GM23338 (cell line): Measurements from ENCODE around the gene EP300. TPM values are rescaled to one million over a fixed set of nuclear protein-coding genes. Genes with fewer than 3 reads are reported as not detected.
A peak's percentile ranks its signal among the peaks of the same experiment; 100 is the strongest.

ENCODE experiments used
- ATAC-seq: fragments of 200-7000 bp; cut with Tn5 transposase; 3 replicates; pipeline ENCODE4 v1.9.1; 2020
- DNase-seq: peaks from one replicate; pipeline ENCODE4 v3.0.0-alpha.2; 2015; ENCODE audit warnings: low spot score
- H2AFZ ChIP-seq: fragments of 200-600 bp; sonication (generic); 2 replicates; pipeline ENCODE4 v1.8.0; 2016; ENCODE audit warnings: antibody characterized with exemption, mild to moderate bottlenecking, moderate library complexity
- H3F3A ChIP-seq: fragments of 200-600 bp; sonication (generic); replicated peaks from 2 replicates; pipeline ENCODE4 v1.8.0; 2017; ENCODE audit warnings: antibody characterized with exemption, mixed run types, low read depth
- H3K27ac ChIP-seq: fragments of 200-600 bp; sonication (generic); 2 replicates; pipeline ENCODE4 v1.6.1; 2016; ENCODE audit warnings: low read depth
- H3K27me3 ChIP-seq: fragments of 200-600 bp; sonication (generic); 2 replicates; pipeline ENCODE4 v1.8.0; 2016; ENCODE audit warnings: mild to moderate bottlenecking, mixed run types, moderate library complexity; ENCODE audit not compliant: insufficient read depth
- H3K36me3 ChIP-seq: fragments of 200-600 bp; sonication (generic); 2 replicates; pipeline ENCODE4 v1.8.0; 2016; ENCODE audit warnings: mild to moderate bottlenecking; ENCODE audit not compliant: insufficient read depth
- H3K4me1 ChIP-seq: fragments of 200-600 bp; sonication (generic); 2 replicates; pipeline ENCODE4 v1.8.0; 2016; ENCODE audit warnings: mild to moderate bottlenecking, moderate library complexity; ENCODE audit not compliant: insufficient read depth
- H3K4me2 ChIP-seq: fragments of 200-600 bp; sonication (generic); 2 replicates; pipeline ENCODE4 v1.7.1; 2017; ENCODE audit warnings: mixed run types
- H3K4me3 ChIP-seq: fragments of 200-600 bp; sonication (generic); 2 replicates; pipeline ENCODE4 v1.6.1; 2016; ENCODE audit warnings: mixed run types
- H3K79me2 ChIP-seq: fragments of 200-600 bp; sonication (generic); replicated peaks from 2 replicates; pipeline ENCODE4 v1.8.0; 2017; ENCODE audit warnings: mild to moderate bottlenecking; ENCODE audit not compliant: insufficient read depth
- H3K9me2 ChIP-seq: fragments of 200-600 bp; sonication (generic); 2 replicates; pipeline ENCODE4 v1.8.0; 2017; ENCODE audit not compliant: insufficient read depth
- H4K20me1 ChIP-seq: fragments of 200-600 bp; sonication (generic); replicated peaks from 2 replicates; pipeline ENCODE4 v1.8.0; 2017; ENCODE audit warnings: mild to moderate bottlenecking; ENCODE audit not compliant: insufficient read depth
- H3K27ac Mint-ChIP-seq: 2 replicates; pipeline ENCODE4 v1.8.0; 2020; ENCODE audit warnings: inconsistent platforms, mild to moderate bottlenecking, moderate library complexity, mixed read lengths
- H3K27me3 Mint-ChIP-seq: 3 replicates; pipeline ENCODE4 v1.8.0; 2022; ENCODE audit warnings: low read depth, mild to moderate bottlenecking, moderate library complexity, mixed read lengths, inconsistent platforms; ENCODE audit not compliant: insufficient read depth, poor library complexity
- H3K36me3 Mint-ChIP-seq: 3 replicates; pipeline ENCODE4 v1.8.0; 2021; ENCODE audit warnings: low read depth, mild to moderate bottlenecking, inconsistent platforms, moderate library complexity, mixed read lengths
- H3K4me1 Mint-ChIP-seq: 3 replicates; pipeline ENCODE4 v1.8.0; 2020; ENCODE audit warnings: mild to moderate bottlenecking, inconsistent platforms, mixed read lengths
- H3K4me3 Mint-ChIP-seq: 3 replicates; pipeline ENCODE4 v1.8.0; 2021; ENCODE audit warnings: moderate library complexity, mild to moderate bottlenecking, inconsistent platforms, mixed read lengths
- H3K9me3 Mint-ChIP-seq: 3 replicates; pipeline ENCODE4 v1.8.0; 2020; ENCODE audit warnings: moderate library complexity, mild to moderate bottlenecking, inconsistent platforms, mixed read lengths
- CTCF ChIP-seq, 2 experiments: fragments of 200-600 bp in 1 of 2; sonication (generic) in 1 of 2; conservative IDR thresholded peaks; 2 replicates each; pipeline versions ENCODE4 v1.5.1 to v1.6.1; 2016 to 2017; ENCODE audit warnings: antibody characterized with exemption in 2 of 2, low read depth in 2 of 2, mild to moderate bottlenecking in 2 of 2, moderate library complexity in 1 of 2
- ETS1 ChIP-seq: IDR thresholded peaks from 2 replicates; pipeline ENCODE4 v1.6.1; 2016; ENCODE audit warnings: antibody characterized with exemption
- EZH2 ChIP-seq: fragments of 200-600 bp; sonication (generic); IDR thresholded peaks from one replicate; pipeline ENCODE4 v1.8.0; 2017; ENCODE audit warnings: antibody characterized with exemption, mild to moderate bottlenecking, low read depth; ENCODE audit not compliant: unreplicated experiment
- EZH2phosphoT487 ChIP-seq: fragments of 200-600 bp; sonication (generic); IDR thresholded peaks from one replicate; pipeline ENCODE4 v1.8.1; 2018; ENCODE audit warnings: antibody characterized with exemption; ENCODE audit not compliant: unreplicated experiment
- JUNB ChIP-seq: IDR thresholded peaks from one replicate; pipeline ENCODE4 v1.6.1; 2016; ENCODE audit warnings: antibody characterized with exemption; ENCODE audit not compliant: unreplicated experiment
- NANOG ChIP-seq: IDR thresholded peaks from 2 replicates; pipeline ENCODE4 v1.6.1; 2016; ENCODE audit warnings: antibody characterized with exemption, borderline replicate concordance
- POLR2AphosphoS5 ChIP-seq: IDR thresholded peaks from 2 replicates; pipeline ENCODE4 v1.6.1; 2016; ENCODE audit warnings: antibody characterized with exemption, low read depth
- REST ChIP-seq: IDR thresholded peaks from one replicate; pipeline ENCODE4 v1.6.1; 2018; ENCODE audit warnings: antibody characterized with exemption; ENCODE audit not compliant: unreplicated experiment
- ZNF114 ChIP-seq: fragments of 250-450 bp; sonication (Bioruptor Pico); IDR thresholded peaks from 2 replicates; pipeline ENCODE4 v1.5.0; 2020; ENCODE audit warnings: mild to moderate bottlenecking, moderate library complexity
- ZNF331 ChIP-seq: fragments of 250-450 bp; sonication (Bioruptor Pico); IDR thresholded peaks from 2 replicates; pipeline ENCODE4 v1.5.0; 2020; ENCODE audit warnings: low read depth, mild to moderate bottlenecking, moderate library complexity
- ZNF462 ChIP-seq: fragments of 250-450 bp; sonication (Bioruptor Pico); IDR thresholded peaks from 2 replicates; pipeline ENCODE4 v1.5.0; 2020; ENCODE audit warnings: mild to moderate bottlenecking, moderate library complexity
- polyA plus RNA-seq: library from polyadenylated mRNA; unstranded; fragments of >200 nt; fragmentation: Nextera tagmentation; extraction: Ambion mirVana; gene quantifications from 2 replicates; pipeline ENCODE4 v1.2.1, GENCODE V29; 2016
- total RNA-seq: library from RNA; depleted of rRNA; stranded (reverse); fragments of >200 nt; shearing (Covaris generic); gene quantifications from 2 replicates; pipeline ENCODE4 v1.2.3, GENCODE V29; 2014

The EP300 gene
- total and polyA plus RNA-seq, 2 experiments from 2014 or later: 40.7 to 129 TPM

GRCh38 chr22:41117127-41117965 is 25.0 kb downstream of the EP300 start (continued):
- TF ChIP-seq ZNF114 (CRISPR knock-in tag): no peak
- no peak for TF ChIP-seq JUNB
- no peak for TF ChIP-seq ETS1
- TF ChIP-seq NANOG: no peak
- TF ChIP-seq ZNF331 (CRISPR knock-in tag): no peak
- TF ChIP-seq POLR2AphosphoS5: no peak

- Mint-ChIP-seq H3K4me1 (no peaks in the 10 kb centered on the region; the same call in 1 of the 3 replicates), H3K9me3 (no peaks in the 10 kb centered on the region), H3K4me3 (no peak overlapping the region), H3K27ac (no peak overlapping the region), H3K36me3 (peaks cover 68% of the 10 kb centered on the region), H3K27me3 (peaks cover 8% of the 10 kb centered on the region)
- H3K9me2 ChIP-seq: no peaks in the 10 kb centered on the region
- 0 out of 2 replicates have a peak overlapping the region, but pooled peaks have one; percentile 36 for H3K27ac ChIP-seq
- peaks cover 42% of the 10 kb centered on the region for H3K36me3 ChIP-seq
- H3K4me3 ChIP-seq: no peak overlapping the region
- H3K4me2 ChIP-seq: no peak overlapping the region
- H4K20me1 ChIP-seq: peaks cover 81% of the 10 kb centered on the region
- no peaks in the 10 kb centered on the region; the same call in 1 of the 2 replicates for H3K4me1 ChIP-seq
- H2AFZ ChIP-seq: no peak overlapping the region
- H3K79me2 ChIP-seq: peaks cover 90% of the 10 kb centered on the region
- DNase-seq (no peak), ATAC-seq (no peak)
- H3F3A ChIP-seq: 0 out of 2 replicates have a peak, but pooled peaks cover 6% of the 10 kb centered on the region
- H3K27me3 ChIP-seq: no peaks in the 10 kb centered on the region
- TF ChIP-seq ZNF462 (CRISPR knock-in tag): no peak
- no peak for TF ChIP-seq EZH2phosphoT487
- TF ChIP-seq EZH2: no peak
- TF ChIP-seq POLR2AphosphoS5: no peak
- no peak for TF ChIP-seq CTCF (conservative IDR thresholded peaks at IDR 0.05; ENCODE audit: low read depth in 2 of 2)
- no peak for TF ChIP-seq REST
- TF ChIP-seq ZNF114 (CRISPR knock-in tag): no peak
These were observed 30.8 kb downstream of the EP300 start for GRCh38 chr22:41123151-41123550.
